DMS153 treated with DMSO at 0.1 percent for 48 hours (cell line): ENCODE measurements around the gene MAST4.

Source experiments
- DNase-seq: peaks from one replicate; lab custom pipeline; 2025; ENCODE audit not compliant: unreplicated experiment; lab: John Stamatoyannopoulos, UW

MAST4 gene

GRCh38 chr5:66896171-66896570 is 300.0 kb downstream of the MAST4 start:
- DNase-seq: no peak

- DNase-seq: no peak
Observed at GRCh38 chr5:66897356-66897755, 301.2 kb downstream of the MAST4 start.

- no peak for DNase-seq
Observed at GRCh38 chr5:66898241-66898995, 302.2 kb downstream of the MAST4 start.

- no peak for DNase-seq
Observed at GRCh38 chr5:66903218-66903617, 307.0 kb downstream of the MAST4 start.

GRCh38 chr5:66903709-66904108 is 307.5 kb downstream of the MAST4 start:
- DNase-seq: no peak

- DNase-seq: no peak
Observed at GRCh38 chr5:66904189-66904588, 308.0 kb downstream of the MAST4 start.

- no peak for DNase-seq
Observed at GRCh38 chr5:66906021-66906420, 309.8 kb downstream of the MAST4 start.

- DNase-seq: no peak
Observed at GRCh38 chr5:66908230-66908629, 312.0 kb downstream of the MAST4 start.

- no peak for DNase-seq
Observed at GRCh38 chr5:66909364-66909763, 313.2 kb downstream of the MAST4 start.

GRCh38 chr5:66912787-66913186 is 316.6 kb downstream of the MAST4 start:
- DNase-seq: no peak

GRCh38 chr5:66915531-66915930 is 319.3 kb downstream of the MAST4 start:
- DNase-seq: no peak

- no peak for DNase-seq
Observed at GRCh38 chr5:66922881-66923280, 326.7 kb downstream of the MAST4 start.

- no peak for DNase-seq
Observed at GRCh38 chr5:66923457-66923856, 327.3 kb downstream of the MAST4 start.

GRCh38 chr5:66923922-66924321 is 327.7 kb downstream of the MAST4 start:
- no peak for DNase-seq

GRCh38 chr5:66927140-66927539 is 330.9 kb downstream of the MAST4 start:
- DNase-seq: no peak

GRCh38 chr5:66929281-66929680 is 333.1 kb downstream of the MAST4 start:
- DNase-seq: no peak

- DNase-seq: no peak
Observed at GRCh38 chr5:66929995-66930394, 333.8 kb downstream of the MAST4 start.

- no peak for DNase-seq
Observed at GRCh38 chr5:66931651-66932050, 335.5 kb downstream of the MAST4 start.

GRCh38 chr5:66932457-66932856 is 336.3 kb downstream of the MAST4 start:
- DNase-seq: no peak

- no peak for DNase-seq
Observed at GRCh38 chr5:66933066-66933465, 336.9 kb downstream of the MAST4 start.

- no peak for DNase-seq
Observed at GRCh38 chr5:66939094-66939493, 342.9 kb downstream of the MAST4 start.

- DNase-seq: no peak
Observed at GRCh38 chr5:66945389-66946349, 349.5 kb downstream of the MAST4 start.
